HEK293T (cell line): ENCODE measurements around the gene AURKB.

ENCODE experiments used
- CTBP1 ChIP-seq: fragments of 450-650 bp; IDR thresholded peaks from 2 replicates; pipeline ENCODE4 v1.6.1; 2016; ENCODE audit warnings: borderline replicate concordance
- FOXA1 ChIP-seq: fragments of 450-650 bp; IDR thresholded peaks from 2 replicates; pipeline ENCODE4 v1.6.1; 2016; ENCODE audit warnings: mild to moderate bottlenecking
- FOXK2 ChIP-seq: fragments of 450-650 bp; IDR thresholded peaks from 2 replicates; pipeline ENCODE4 v1.6.1; 2016; ENCODE audit warnings: mild to moderate bottlenecking
- HDGF ChIP-seq: fragments of 450-650 bp; IDR thresholded peaks from 2 replicates; pipeline ENCODE4 v1.6.1; 2017; ENCODE audit warnings: antibody characterized with exemption, borderline replicate concordance
- L3MBTL2 ChIP-seq: fragments of 450-650 bp; conservative IDR thresholded peaks from 2 replicates; pipeline ENCODE4 v1.6.1; 2016; ENCODE audit warnings: mild to moderate bottlenecking
- SP1 ChIP-seq: fragments of 450-650 bp; IDR thresholded peaks from 2 replicates; pipeline ENCODE4 v1.6.1; 2017
- SUZ12 ChIP-seq: fragments of 450-650 bp; IDR thresholded peaks from 2 replicates; pipeline ENCODE4 v1.6.1; 2016; ENCODE audit warnings: mild to moderate bottlenecking
- TARDBP ChIP-seq: fragments of 450-650 bp; IDR thresholded peaks from 2 replicates; pipeline ENCODE4 v1.6.1; 2016

GRCh38 chr17:8166731-8167130, 43.6 kb downstream of the AURKB start:
- no peak for TF ChIP-seq HDGF
- no peak for TF ChIP-seq SP1
- no peak for TF ChIP-seq L3MBTL2
- no peak for TF ChIP-seq FOXA1
- no peak for TF ChIP-seq TARDBP
- TF ChIP-seq FOXK2, result no peak
- no peak for TF ChIP-seq SUZ12
- TF ChIP-seq CTBP1, result no peak
